HFF-Myc (cell line): Measurements from ENCODE around the gene NPAS2.

Source experiments
- DNase-seq: peaks from one replicate; pipeline ENCODE4 v3.0.0-alpha.2; 2011; ENCODE audit warnings: low read depth; ENCODE audit errors: extremely low read depth
- H3K4me3 ChIP-seq: replicated peaks from 2 replicates; pipeline ENCODE4 v1.5.1; 2011; ENCODE audit warnings: low read depth, mild to moderate bottlenecking, control low read depth, low read length
- CTCF ChIP-seq: IDR thresholded peaks from 2 replicates; pipeline ENCODE4 v1.5.1; 2012; ENCODE audit warnings: mild to moderate bottlenecking, low read depth, low read length, control low read depth; ENCODE audit errors: missing control alignments

Gene NPAS2

DNA sequence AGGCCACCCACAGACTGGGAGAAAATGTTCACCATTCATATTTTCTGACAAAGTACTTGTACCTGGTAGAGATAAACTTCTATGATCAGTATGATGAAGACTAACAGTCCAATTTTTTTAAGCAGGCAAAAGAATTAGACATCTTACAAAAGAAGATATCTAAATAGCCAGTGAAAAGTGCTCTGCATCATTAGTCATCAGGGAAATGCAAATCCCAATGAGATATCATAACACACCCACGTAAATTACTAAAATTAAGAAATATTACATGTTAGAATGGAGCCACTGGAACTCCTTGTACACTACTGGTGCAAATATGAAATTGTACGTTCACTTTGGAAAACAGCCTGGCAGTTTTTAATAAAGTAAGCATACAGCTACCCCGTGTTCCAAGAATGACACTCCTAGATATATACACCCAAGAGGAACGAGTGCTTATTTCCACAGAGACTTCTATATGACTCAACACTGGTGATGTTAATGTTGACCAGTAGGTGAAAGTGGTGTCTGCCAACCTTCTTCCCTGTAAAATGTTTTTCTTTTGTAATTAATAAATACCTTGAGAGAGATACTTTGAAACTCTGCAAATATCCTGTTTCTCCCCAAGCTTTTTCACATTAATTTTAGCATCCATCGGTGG is 80.3 kb downstream of the NPAS2 start:
- no peak overlapping the region for H3K4me3 ChIP-seq
- DNase-seq: no peak
- no peak for TF ChIP-seq CTCF

- peak; percentile 95 for DNase-seq
- peak; percentile 9 for TF ChIP-seq CTCF
- no peak overlapping the region for H3K4me3 ChIP-seq
Observed at GRCh38 chr2:100902817-100903405, 83.0 kb downstream of the NPAS2 start.

DNA sequence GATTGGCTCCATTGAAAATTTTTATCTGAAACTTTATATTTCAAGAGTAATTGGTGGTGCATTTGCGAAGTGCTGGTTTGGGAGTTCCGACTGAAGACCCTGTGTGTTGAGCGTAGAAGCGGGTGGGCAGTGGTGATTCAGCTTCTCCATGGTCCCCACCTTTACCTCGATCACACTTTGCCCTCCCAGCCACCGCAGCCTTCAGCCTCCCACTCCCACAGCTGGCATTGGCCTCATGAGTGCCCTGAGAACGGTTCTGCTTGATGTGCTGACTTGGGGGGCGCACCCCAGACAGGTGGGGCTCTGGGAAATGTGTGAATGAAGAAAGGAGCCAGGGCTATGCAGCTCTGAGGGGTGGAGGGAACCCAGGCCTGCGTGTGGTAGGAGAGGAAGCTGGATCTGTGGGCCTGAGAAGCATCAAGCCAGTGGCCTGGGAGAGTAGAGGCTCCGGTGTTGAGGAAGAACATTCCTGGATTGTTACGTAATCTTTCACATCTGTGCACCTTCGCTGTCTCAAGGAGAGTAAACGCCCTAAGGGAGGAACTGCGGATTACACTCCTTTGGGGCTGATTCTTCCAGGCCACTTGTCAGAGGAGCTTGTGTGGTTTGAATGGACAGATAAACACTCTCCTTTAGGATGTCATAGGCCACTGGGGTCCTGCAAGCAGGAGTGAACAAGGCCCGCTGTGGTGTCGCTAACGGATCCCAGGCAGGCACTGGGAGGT is 83.8 kb downstream of the NPAS2 start:
- DNase-seq: peak; percentile 85
- H3K4me3 ChIP-seq: no peak overlapping the region; the same call in 1 of the 2 replicates
- no peak for TF ChIP-seq CTCF

DNA sequence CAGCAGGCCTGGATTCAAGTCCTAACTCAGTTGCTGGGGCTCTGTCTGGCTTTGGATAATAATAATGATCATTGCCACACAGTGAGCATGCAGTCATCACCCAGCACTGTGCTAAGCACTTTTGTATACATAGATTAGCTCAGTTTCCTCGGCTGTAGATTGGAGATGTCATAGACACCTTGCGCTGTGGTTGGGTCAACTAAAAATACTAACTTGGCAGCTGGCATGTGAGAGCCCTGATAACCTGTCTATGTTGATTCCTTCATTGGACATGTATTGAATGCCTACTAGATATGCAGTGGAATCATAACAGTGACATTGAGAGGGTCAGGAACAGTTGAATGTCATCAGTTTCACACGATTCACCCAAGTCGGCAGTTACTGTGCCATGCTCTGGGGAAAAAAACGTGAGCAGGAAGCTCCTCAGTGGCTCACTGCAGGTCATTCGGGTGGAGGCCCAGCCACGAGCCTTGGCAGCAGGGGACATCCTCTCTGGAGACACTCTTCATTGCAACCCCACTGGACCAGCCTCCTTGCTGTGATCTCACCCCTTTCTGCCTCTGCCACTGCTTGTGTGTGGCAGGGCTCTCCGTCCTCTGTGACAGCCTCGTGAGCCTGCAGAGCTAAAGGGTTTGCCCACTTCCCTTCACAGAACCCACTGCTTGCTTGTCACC is 85.3 kb downstream of the NPAS2 start:
- no peak overlapping the region for H3K4me3 ChIP-seq
- TF ChIP-seq CTCF: no peak
- no peak for DNase-seq

GRCh38 chr2:100906131-100906530 is 86.2 kb downstream of the NPAS2 start:
- no peak overlapping the region for H3K4me3 ChIP-seq
- DNase-seq: no peak
- no peak for TF ChIP-seq CTCF

DNA sequence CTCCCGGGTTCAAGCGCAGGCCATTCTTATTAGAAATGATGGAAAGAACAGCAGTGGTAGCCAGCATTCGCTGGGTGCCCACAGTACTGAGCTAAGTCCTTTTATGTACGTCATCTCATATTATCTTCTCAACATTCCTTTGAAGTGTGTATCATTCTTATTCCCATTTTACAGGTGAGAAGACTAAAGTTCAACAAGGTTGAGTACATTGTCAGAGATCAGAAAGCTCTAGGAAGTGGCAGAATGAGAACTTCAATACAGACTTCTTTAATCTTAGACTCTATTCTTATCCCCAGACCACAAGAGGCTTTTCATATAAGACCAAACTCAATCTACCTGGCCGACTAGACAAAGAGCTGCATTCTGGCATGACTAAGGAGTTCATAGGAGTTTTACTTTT is 86.7 kb downstream of the NPAS2 start:
- no peak for TF ChIP-seq CTCF
- no peak overlapping the region for H3K4me3 ChIP-seq
- no peak for DNase-seq
